Heart right ventricle (tissue), 16 donors: Measurements from ENCODE around the gene DNAJC10. TPM values are rescaled to one million over a fixed set of nuclear protein-coding genes. Genes with fewer than 3 reads are reported as not detected.
"Not testable (repeated sequence)": the region's sequence is repeated elsewhere in the genome, so short reads cannot be mapped to it uniquely, and the experiment has no call there.

Experiments used
- ATAC-seq, 8 donors: fragments of 200-7000 bp; cut with Tn5 transposase; one replicate each; pipeline ENCODE4 v1.9.1; 2020; ENCODE audit warnings: mild to moderate bottlenecking in 8 of 8, moderate library complexity in 8 of 8, moderate number of reproducible peaks in 1 of 8
- DNase-seq, 2 donors: peaks; one replicate each; pipeline ENCODE4 v3.0.0-alpha.2; 2020
- H3K27ac ChIP-seq, 10 donors: fragments of 200-600 bp; sonication (generic) in 2 of 10; one replicate each; pipeline versions ENCODE4 v1.5.0 to v1.8.0; 2020 to 2022; ENCODE audit warnings: mild to moderate bottlenecking in 3 of 10
- H3K27me3 ChIP-seq, 7 donors: fragments of 200-600 bp; one replicate each; pipeline ENCODE4 v1.8.0; 2021 to 2022; ENCODE audit warnings: mild to moderate bottlenecking in 2 of 7
- H3K36me3 ChIP-seq, 9 donors: fragments of 200-600 bp; sonication (generic) in 1 of 9; one replicate each; pipeline versions ENCODE4 v1.5.0 to v1.8.0; 2020 to 2022; ENCODE audit warnings: mild to moderate bottlenecking in 2 of 9
- H3K4me1 ChIP-seq, 9 donors: fragments of 200-600 bp; sonication (generic) in 1 of 9; one replicate each; pipeline versions ENCODE4 v1.5.0 to v1.8.0; 2020 to 2022; ENCODE audit warnings: mild to moderate bottlenecking in 4 of 9
- H3K4me3 ChIP-seq, 10 donors: fragments of 200-600 bp; sonication (generic) in 2 of 10; one replicate each; pipeline versions ENCODE4 v1.5.0 to v1.8.0; 2020 to 2022; ENCODE audit warnings: mild to moderate bottlenecking in 7 of 10, moderate library complexity in 2 of 10
- H3K9me3 ChIP-seq, 11 donors: fragments of 200-600 bp in 10 of 11; sonication (generic) in 2 of 11; one replicate each; pipeline versions ENCODE4 v1.5.0 to v1.8.0; 2013 to 2022; ENCODE audit warnings: mild to moderate bottlenecking in 2 of 11, control low read depth in 1 of 11, moderate library complexity in 1 of 11
- WGBS, 2 donors: extraction: QIAGEN DNeasy Blood & Tissue Kit; methylation state at CpG; one replicate each; pipeline ENCODE4 v1.1.7; 2013; ENCODE audit warnings: inconsistent platforms in 1 of 2; 5-methylcytosine and 5-hydroxymethylcytosine counted together
- intact Hi-C, 10 donors: fragments of 100-400 bp; cut with DNase I; formaldehyde crosslinking; loops; one replicate each; pipeline versions ENCODE4 v1.11.1 to v1.14.2; 2022
- polyA plus RNA-seq, 2 donors: library from polyadenylated mRNA; stranded (reverse); fragments of 200-250 nt; gene quantifications; one replicate each; pipeline ENCODE4 v1.2.3, GENCODE V29; 2013
- total RNA-seq, 10 donors: library from RNA; stranded (reverse); fragmentation: NEBNext Ultra II Directional in 3 of 10; extraction: Animal tissue kit (Norgen Biotek cat#: 25700) in 3 of 10; gene quantifications; one replicate each; pipeline versions ENCODE4 v1.2.1 to v1.2.4, GENCODE V29; 2021 to 2023
- TF ChIP-seq, protein P1 (sequence below), 9 donors: fragments of 200-600 bp; sonication (generic) in 2 of 9; IDR thresholded peaks; one replicate each; pipeline versions ENCODE4 v1.5.0 to v1.8.0; 2021 to 2022; ENCODE audit warnings: antibody characterized with exemption in 9 of 9, mild to moderate bottlenecking in 5 of 9, moderate library complexity in 1 of 9
- donor health status: Arrhythmogenic right ventricular cardiomyopathy.
- donor health status: ischemic (EF 13 %, LVEDD 7.1; RV severe dilation, severe dysfunction).
- donor health status: healthy with polysubstance abuse.
- donor health status: DM: no; HTN: yes; CAD: no.
- donor health status: DM: no; HTN: no; CAD: no.
- donor health status: ischemic (EF 25% LVEDD 6.9; RV normal size, moderate dysfunction).
- donor health status: ischemic (EF 25% LVEDD 5.7; RV mildly dilated, moderate dysfunction).
- donor health status: healthy.
- donor health status: DM: yes; HTN: yes; CAD: no.
- donor health status: Ischemic cardiomyopathy.
- donor health status: ischemic (EF 35%, LVEDD 5.7; RV mildly dilated, moderate dysfunction).
- donor health status: nonischemic (EF 11% LVEDD 7.7; RV severe dilation, severe dysfunction).
- donor health status: DM: yes; HTN: yes; CAD: no.
- donor health status: PGD.
- donor health status: ischemic (EF 29% LVEDD 5.4; RV normal size, mild dysfunction).
- donor health status: nonischemic (EF 23%, LVEDD 6.1; RV moderate dilation, normal function).

The DNAJC10 gene
- total and polyA plus RNA-seq, 12 donors, result 17.3 to 63.7 (median 52.4) TPM

DNA sequence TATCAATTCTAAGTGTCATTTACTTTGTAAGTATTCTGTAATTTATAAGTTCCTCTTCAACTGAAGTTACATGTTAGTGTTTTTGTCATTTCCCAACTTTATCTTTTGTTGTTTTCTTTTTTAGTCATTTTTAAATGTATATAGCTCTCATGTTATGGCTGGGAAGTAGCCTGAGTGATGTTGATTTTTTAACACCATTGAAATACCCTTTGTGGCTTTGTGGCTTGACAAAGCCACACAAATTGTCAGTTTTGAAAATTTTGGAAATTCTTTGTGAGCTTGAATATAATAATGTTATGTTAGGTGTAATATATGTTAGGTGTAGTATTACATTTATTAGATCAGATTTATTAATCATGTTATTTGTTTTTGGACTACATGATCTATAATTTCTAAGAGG lies 16.7 kb downstream of the DNAJC10 start:
- peaks cover 0 to 93% (median 18%) of the 10 kb centered on the region in 9 donors for H3K36me3 ChIP-seq
- no peak overlapping the region for H3K27ac ChIP-seq
- no peaks in the 10 kb centered on the region for H3K27me3 ChIP-seq
- TF ChIP-seq, protein P1, sequence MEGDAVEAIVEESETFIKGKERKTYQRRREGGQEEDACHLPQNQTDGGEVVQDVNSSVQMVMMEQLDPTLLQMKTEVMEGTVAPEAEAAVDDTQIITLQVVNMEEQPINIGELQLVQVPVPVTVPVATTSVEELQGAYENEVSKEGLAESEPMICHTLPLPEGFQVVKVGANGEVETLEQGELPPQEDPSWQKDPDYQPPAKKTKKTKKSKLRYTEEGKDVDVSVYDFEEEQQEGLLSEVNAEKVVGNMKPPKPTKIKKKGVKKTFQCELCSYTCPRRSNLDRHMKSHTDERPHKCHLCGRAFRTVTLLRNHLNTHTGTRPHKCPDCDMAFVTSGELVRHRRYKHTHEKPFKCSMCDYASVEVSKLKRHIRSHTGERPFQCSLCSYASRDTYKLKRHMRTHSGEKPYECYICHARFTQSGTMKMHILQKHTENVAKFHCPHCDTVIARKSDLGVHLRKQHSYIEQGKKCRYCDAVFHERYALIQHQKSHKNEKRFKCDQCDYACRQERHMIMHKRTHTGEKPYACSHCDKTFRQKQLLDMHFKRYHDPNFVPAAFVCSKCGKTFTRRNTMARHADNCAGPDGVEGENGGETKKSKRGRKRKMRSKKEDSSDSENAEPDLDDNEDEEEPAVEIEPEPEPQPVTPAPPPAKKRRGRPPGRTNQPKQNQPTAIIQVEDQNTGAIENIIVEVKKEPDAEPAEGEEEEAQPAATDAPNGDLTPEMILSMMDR (IDR thresholded peaks at IDR 0.05), result no peak
- DNase-seq, result no peak
- intact Hi-C loops, result no loop called here
- H3K4me1 ChIP-seq, result no peaks in the 10 kb centered on the region
- H3K4me3 ChIP-seq, result no peak overlapping the region
- ATAC-seq, result no peak
- H3K9me3 ChIP-seq, result no peaks in the 10 kb centered on the region

DNA sequence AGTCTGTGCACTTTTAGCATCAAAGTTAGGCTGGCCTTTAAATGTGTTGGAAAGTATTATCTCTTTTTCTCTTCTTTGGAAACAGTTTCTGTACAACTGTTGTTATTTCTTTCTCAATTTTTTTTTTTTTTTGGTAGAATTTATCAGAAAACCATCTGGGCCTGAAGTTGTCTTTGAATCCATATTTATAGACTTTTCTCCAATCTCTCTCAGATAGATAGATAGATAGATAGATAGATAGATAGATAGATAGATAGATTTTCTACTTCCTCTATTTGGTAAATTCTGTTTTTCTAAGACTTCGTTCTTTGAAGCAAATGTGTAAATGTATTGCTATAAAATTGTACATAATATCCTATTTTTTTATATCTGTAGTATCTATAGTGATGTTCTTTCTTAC lies 17.5 kb downstream of the DNAJC10 start:
- intact Hi-C loops, result no loop called here
- Histone ChIP-seq H3K4me1 (no peaks in the 10 kb centered on the region), H3K27me3 (no peaks in the 10 kb centered on the region), H3K36me3 (peaks cover 0 to 96% (median 18%) of the 10 kb centered on the region in 9 donors), H3K27ac (no peak overlapping the region), H3K9me3 (no peaks in the 10 kb centered on the region), H3K4me3 (no peak overlapping the region)
- no peak for DNase-seq
- TF ChIP-seq, protein P1 (IDR thresholded peaks at IDR 0.05), result no peak
- no peak for ATAC-seq
- WGBS, 2 donors, result 95 to 97% methylated on average over 1 of the region's 1 CpG

DNA sequence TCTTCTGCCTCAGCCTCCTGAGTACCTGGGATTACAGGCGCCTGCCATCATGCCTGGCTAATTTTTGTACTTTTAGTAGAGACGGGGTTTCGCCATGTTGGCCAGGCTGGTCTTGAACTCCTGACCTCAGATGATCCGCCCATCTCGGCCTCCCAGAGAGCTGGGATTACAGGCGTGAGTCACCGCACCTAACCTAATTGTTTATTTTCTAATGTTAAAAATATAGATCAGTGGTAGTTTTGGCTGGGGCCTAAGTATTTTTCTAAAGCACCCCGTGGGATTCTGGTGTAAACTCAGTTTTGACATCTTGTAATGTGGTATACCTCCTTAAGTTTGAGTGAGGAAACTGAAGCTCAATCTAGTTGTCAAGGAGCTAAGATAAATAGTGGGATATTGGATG lies 20.8 kb downstream of the DNAJC10 start:
- DNase-seq, ATAC-seq, H3K27me3 ChIP-seq, H3K4me1 ChIP-seq, H3K9me3 ChIP-seq, H3K4me3 ChIP-seq, intact Hi-C loops, H3K27ac ChIP-seq: not testable (repeated sequence)
- 98% methylated on average over 8 of the region's 8 CpGs for WGBS, 2 donors
- peaks cover 0 to 95% (median 28%) of the 10 kb centered on the region in 9 donors for H3K36me3 ChIP-seq

DNA sequence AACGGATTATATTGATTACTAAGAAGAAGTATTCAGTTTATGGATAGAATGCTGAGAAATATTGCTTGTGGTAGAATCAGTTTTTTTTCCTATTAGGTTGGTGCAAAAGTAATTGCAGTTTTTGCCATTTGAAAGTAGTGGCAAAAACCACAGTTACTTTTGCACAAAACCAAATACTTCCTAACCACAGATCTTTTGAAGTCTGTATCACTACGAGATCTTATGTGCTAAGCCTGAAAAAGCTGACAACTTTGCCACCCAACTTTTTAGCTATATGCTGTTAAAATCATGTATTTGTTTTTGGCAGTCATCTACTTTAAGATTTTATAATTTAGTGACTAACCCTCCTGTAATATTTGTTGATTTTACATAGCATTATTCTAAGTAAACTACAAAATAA lies 24.6 kb downstream of the DNAJC10 start:
- DNase-seq, result no peak
- intact Hi-C loops, result no loop called here

DNA sequence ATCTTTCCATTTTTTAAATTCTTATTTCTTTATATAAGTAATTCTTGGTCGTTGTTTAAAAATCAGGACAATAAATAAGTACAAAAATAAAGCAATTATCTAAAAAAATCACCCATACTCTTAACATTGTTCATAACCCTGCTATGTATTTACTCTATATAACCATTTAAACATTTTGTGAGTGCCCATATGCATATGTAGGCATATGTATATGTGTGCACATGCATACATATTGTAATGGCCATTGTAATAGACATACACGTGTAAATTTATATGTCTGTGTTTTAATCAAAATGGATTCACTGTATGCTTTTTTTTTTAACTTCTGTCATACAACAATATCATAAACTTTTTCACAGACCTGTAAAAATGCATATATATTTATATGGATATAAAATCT lies 25.6 kb downstream of the DNAJC10 start:
- Histone ChIP-seq H3K27me3 (no peaks in the 10 kb centered on the region), H3K36me3 (peaks cover 0 to 99% (median 50%) of the 10 kb centered on the region in 9 donors), H3K4me3 (no peak overlapping the region), H3K9me3 (peaks cover 0 to 11% (median 0%) of the 10 kb centered on the region in 11 donors), H3K27ac (no peak overlapping the region), H3K4me1 (no peaks in the 10 kb centered on the region)
- ATAC-seq (no peak), DNase-seq (no peak)
- intact Hi-C loops, result no loop called here
- 95 to 98% methylated on average over 2 of the region's 2 CpGs for WGBS, 2 donors
- TF ChIP-seq, protein P1 (IDR thresholded peaks at IDR 0.05), result no peak

More for the DNA sequence above, 24.6 kb downstream of the DNAJC10 start:
- WGBS, 2 donors, result 93 to 95% methylated on average over 2 of the region's 2 CpGs
- peaks cover 0 to 99% (median 52%) of the 10 kb centered on the region in 9 donors for H3K36me3 ChIP-seq
- ATAC-seq, result no peak
- H3K4me3 ChIP-seq, result no peak overlapping the region
- TF ChIP-seq, protein P1 (IDR thresholded peaks at IDR 0.05), result no peak
- peaks cover 0 to 3% (median 0%) of the 10 kb centered on the region in 11 donors for H3K9me3 ChIP-seq
- no peaks in the 10 kb centered on the region for H3K4me1 ChIP-seq
- H3K27ac ChIP-seq, result no peak overlapping the region
- H3K27me3 ChIP-seq, result no peaks in the 10 kb centered on the region
